Head of caudate nucleus (tissue), 42 donors: ENCODE results near the gene HMG20A.

ENCODE experiments used
- DNase-seq, 42 donors: peaks; one replicate each; pipeline versions ENCODE4 v3.0.0 to v3.0.0-alpha.2; 2020 to 2021; ENCODE audit warnings: mixed read lengths in 7 of 42
- intact Hi-C: fragments of 100-400 bp; cut with DNase I; formaldehyde crosslinking; loops from one replicate; pipeline ENCODE4 v1.15.0; 2022

The HMG20A gene

DNA sequence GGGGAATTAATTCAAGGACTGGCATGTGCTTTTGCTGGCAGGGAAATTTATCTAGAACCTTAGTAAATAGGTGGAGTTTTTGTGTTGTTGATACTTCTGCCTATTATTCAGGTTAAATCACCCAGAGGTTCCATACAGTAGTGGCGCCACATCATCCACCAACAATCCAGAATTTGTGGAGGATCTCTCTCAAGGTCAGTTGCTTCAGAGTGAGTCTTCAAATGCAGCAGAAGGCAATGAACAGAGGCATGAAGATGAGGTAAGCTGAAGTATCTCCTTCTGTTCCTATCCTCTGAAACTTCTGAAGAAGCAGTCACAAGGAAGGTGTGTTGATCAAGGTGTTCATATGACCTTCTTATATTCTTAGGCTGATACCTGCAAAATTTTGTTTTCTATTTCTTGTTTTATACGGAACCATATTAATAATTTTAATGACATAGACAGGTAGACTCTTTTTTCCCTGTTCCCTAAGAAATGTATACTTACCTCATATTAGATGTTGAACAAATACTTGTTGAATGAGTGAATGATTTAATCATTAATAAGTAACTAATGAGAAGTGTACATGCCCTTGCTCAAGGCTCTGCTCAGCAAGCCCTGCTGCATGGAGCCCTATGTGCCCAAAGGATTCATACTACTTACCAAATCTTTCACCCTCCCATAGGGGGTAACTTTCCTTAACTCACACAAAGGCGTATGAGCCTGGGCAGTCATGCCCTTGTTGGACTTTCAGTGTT, 43.6 kb downstream of the HMG20A start:
- DNase-seq: no peak
- intact Hi-C loops: no loop called here

DNA sequence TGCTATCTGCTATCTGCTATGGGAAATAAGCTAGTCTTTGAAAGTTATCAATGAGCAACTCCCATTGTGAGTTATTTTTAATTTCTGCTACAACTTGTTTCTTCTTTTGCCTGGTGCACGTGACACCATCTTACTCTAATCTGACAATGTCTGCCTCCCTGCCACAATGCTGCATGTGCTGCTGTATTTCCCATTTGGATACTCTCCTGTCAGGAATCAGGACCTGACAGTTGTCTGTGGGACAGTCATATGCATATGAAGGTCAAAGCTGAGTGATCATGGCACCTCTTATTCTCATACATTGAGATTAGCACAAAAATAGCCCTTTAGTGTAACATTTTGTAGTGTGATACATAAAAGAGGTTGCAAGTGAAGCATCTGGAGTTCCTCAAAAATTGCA, 45.8 kb downstream of the HMG20A start:
- intact Hi-C loops: no loop called here
- no peak for DNase-seq

DNA sequence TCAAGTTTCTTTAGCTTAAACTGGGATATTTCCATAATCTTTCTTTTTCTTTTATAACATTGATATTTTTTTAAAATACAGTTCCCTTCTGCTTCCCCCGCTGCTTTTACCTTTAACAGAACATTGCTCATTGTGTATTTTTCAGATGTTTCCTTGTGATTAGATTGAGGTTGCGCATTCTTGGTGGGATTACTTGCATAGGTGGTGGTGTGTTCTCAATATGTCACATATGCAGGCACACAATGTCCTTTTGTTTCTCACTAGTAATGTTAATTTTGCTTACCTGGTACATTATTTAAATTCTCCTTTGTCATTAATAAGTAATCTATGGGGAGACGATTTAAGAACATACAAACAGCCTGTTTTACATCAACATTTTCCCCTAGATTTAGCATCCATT, 48.2 kb downstream of the HMG20A start:
- intact Hi-C loops: no loop called here
- no peak for DNase-seq

DNA sequence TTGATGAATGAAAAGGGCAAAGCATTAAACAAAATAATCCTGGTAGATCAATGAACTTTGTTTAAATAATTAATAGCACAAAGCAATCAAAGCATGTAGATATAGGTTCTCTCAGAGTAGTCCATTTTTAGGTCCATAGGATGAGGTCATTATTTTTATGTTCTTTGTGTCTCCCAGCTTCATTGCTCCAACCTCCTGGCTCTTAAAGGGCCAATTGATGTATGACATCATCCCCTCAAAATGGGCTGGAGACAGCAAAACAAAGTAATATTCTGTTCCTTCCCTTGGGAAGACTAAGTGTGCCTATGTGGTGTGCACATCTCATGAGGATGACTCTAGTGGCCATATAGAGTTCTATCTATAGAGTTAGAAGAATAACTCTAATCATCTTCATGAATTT, 49.5 kb downstream of the HMG20A start:
- no peak for DNase-seq
- intact Hi-C loops: no loop called here

DNA sequence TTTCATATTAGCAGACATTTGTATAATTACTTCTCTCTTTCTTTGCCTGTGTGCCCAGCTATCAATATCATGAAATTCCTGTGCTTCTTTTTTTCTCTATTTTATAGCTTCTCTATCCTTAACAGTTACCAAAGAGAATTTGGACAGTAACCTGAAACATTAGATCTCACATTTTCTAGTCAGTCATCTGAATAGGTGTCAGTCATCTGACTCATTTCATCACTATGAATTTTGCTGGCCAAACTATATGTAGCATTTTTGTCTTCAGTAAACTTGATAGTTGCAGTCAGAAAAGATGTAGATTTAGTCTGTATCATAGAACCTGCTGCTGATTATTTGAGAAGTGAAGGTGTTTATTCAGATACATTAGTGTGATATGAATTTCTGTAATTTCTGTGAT, 52.6 kb downstream of the HMG20A start:
- intact Hi-C loops: no loop called here
- no peak for DNase-seq

DNA sequence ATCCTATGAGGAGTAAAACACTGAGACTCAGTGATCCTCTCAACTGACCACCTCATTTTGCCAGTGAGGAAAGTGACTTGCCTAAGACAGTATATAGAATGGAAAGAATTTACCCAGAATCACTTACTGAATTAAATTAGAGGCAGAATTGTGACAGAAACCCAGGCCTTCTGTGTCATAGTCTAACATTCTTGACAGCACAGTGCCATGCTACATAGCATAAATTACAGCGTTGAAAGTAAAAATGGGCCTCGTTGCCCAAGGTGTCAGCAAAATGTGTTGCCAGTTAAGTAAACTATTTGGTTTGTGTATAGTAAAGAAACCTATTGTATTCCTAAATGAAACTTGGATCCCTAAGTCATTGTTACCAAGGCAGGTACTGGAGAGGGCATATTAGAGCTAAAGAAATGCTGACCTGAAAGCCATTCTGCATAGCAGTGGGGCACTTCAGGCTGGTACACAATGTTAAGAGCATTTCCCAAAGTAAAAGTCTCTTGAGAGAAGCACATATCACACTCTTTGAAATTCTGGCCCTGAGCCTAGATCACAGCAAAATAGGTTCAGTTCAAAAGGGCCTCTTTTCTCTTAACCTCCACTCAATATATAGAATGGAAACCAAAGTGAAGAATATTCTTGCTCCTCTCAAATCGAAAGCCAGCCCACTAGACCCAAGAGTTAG, 53.8 kb downstream of the HMG20A start:
- intact Hi-C loops: no loop called here
- DNase-seq: no peak

DNA sequence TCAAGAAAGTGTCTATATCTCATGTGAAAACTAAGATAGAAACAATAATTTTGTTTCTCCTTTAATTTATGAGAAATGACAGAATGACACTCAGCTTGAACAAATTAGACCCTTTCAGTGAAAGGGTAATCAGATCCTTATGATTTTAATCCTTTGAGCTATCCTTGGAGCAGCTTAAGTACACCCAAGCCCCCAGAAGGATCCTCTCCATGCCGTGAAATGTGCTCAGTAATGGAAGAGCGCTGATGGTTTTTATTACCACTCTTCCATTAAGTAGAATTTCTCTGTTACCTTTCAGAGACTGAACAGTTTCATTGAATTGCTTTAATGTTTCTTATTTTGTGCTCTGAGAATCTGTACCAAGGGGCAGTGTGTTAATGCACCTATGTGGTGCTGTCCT, 54.3 kb downstream of the HMG20A start:
- intact Hi-C loops: no loop called here

DNA sequence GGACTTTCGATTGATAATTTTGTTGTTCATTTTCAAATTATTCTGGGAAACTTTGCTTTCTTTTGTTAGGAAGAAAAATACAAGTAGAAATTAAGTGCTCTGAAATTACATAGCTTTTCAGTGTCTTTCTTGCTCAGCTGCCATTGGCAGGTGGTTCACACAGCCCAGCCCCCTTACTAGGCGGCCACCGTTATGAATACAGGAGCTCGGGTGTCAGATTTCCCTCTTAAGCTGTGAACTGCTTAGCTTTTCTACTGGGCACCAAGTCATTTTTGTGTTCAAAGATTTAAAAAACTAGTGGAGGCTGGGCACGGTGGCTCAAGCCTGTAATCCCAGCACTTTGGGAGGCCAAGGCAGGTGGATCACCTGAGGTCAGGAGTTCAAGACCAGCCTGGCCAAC, 55.2 kb downstream of the HMG20A start:
- no peak for DNase-seq
- intact Hi-C loops: no loop called here

More for the DNA sequence above, 54.3 kb downstream of the HMG20A start:
- DNase-seq: no peak

DNA sequence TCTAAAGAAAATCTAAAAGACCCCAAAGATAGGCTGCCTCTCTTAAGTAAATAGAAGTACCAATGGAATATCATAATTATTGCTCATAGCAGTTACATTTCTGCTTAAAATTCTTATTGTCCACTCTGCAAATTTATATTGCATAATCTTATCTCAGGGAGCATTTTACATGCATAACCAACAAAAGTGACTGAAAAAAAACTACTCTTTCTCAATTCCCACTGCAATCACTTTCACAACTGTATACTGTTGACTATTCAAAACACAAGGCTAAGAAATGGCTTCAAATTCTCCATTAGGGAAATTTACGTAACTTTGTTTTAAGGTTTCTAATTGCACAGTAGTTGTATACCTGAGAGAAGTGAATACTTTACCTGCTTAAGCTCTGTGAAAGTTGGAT, 56.3 kb downstream of the HMG20A start:
- intact Hi-C loops: no loop called here
- no peak for DNase-seq

DNA sequence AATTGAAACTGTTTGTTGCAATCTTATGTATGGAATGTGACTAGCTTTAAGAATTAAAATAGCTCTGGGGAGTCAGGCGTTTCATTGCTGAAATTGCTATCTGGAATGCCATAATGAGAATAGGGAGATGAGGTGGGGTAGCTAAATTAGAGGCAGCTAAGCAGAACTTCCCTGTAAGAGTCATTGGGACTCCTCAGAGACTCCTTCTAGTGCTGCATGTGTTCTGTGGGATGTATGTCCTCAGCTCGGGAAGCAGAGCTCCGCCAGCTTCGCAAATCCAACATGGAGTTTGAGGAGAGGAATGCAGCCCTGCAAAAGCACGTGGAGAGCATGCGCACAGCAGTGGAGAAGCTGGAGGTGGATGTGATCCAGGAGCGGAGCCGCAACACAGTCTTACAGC, 57.4 kb downstream of the HMG20A start:
- intact Hi-C loops: no loop called here

DNA sequence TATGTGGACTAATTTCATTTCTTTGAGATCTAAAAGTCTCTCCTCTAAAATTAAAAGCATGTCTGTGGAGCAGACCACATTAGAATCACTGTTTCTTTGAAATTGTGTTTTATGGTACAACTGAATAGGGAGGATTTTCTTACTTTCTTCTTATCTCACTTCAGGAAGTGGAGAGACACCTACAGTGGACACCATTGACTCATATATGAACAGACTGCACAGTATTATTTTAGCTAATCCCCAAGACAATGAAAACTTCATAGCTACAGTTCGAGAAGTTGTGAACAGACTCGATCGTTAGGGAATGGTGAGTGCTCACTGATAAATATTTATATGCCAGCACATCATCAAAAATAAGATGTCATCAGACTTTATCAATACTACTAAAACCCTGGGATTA, 58.3 kb downstream of the HMG20A start:
- intact Hi-C loops: no loop called here
- DNase-seq: no peak

More for the DNA sequence above, 57.4 kb downstream of the HMG20A start:
- no peak for DNase-seq

DNA sequence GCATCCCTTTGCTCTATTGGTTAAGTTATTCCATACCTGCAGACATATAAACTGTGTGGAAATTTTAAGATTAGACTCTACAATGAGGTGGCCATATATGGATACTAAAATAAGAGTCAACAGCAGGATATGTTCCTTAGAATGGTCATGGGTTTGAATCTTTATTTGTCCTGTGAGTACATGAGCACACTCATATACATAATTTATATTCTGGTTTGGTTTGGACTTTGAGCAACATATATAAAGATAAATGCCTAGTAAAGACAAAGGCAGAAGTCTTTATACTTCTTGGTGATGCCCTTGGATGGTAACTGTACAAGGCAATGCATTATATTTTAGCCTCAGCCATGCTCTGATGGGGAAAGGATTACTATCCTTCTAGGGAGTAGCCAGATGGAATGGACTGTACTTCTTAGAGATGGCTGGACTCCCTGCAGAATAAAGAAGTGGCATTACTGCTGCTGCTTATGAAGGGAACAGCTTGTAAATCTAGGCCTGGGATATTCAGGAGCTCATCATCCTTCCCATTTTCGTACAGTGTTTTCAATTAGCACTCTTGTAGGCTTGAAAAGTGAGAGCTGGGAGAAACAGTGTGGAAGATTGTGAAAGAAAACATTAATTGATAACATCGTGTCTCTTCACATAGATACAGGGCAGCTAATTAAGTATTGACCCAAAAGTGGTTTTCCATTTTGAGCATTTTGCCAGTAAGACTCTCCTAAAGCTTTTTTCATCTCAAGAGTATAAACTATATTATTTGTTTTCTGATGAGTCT, 60.4 kb downstream of the HMG20A start:
- intact Hi-C loops: no loop called here
- no peak for DNase-seq

DNA sequence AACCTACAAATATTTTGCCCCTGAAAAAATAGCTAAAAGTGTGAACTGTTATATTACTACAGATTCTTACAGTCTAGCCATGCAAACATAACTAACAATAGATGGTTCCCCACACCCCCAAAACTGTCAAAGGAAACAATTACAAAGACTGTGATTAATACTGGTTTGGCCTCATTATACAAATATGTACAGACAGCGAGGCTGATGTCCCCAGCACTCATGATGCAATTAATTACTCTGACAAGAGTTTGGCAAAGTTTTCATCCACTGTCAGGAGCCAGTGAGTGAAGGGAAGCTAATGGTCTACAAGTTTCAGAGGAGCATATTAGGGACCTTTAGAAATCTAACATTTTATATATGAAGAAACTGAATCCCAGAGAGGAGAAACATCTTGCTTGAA, 61.0 kb downstream of the HMG20A start:
- intact Hi-C loops: no loop called here
- no peak for DNase-seq

DNA sequence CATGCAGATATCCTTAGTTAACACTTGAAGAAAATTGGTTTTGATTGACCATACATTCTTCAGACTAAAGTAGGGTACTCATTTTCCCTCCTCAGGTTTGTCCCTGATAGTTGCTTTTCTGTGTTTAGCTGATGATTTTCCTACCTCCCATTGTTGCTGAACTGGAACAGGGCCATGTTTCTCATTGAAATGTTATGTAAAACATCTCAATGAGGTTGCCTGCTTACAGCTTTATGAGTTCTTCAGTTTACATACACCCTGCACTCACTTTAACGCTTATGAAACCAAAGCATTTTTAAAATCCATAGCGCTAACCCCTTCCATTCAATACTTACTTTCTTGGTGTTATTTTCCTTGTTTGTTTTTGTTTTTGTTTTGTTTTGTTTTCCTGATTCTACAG, 61.9 kb downstream of the HMG20A start:
- intact Hi-C loops: no loop called here
- DNase-seq: no peak

DNA sequence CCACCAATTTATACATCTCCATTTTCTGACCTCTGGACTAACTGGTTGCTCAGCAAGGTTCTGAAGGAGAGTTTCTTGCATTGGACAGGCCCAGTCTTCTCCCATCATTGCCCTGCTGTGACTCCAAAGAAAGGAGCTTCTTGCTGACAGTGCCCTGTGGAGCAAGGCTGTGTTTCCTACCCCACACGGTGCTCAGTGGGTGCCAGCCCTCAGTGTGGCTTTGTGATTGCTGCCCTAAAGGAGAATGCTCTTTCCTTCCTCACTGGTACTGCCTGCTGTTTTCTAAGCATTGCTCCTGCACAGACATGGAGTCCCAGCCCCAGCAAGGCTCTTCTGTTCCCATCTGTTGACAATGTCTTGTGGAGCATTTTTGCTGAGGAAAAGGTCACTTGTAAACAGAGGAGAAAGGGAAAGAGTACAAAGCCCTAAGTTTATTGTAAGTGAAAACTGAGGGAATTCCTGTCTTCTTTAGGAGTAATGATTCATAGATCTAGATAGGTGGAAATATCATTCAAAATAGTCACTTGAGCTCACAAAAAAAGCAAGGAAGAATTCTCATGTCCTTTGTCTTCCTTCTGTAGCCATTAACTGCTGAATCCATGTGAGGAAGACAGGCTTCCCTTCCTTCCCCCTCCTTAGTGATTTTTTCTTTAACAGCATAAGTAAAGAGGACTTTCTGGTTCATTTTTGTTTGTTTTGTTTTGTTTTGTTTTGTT, 62.9 kb downstream of the HMG20A start:
- intact Hi-C loops: no loop called here
- no peak for DNase-seq

DNA sequence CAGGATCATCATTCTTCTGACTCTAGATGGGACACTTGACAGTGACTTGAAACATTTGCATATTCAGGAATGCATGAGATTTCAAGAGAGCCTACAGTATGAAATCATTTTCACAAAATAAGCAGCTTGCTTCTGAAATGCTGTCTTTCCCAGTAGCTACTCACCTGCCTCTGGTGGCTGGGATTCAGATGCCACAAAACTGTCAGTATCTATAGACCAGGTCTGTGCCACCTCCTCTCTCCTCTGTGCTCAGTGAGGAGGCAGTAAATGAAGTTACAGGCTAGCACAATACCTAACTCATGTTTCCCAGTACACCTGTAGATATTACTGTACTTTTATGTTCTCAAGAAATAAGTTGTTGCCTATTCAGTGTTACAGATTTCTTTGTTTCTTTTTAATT, 64.3 kb downstream of the HMG20A start:
- intact Hi-C loops: no loop called here

DNA sequence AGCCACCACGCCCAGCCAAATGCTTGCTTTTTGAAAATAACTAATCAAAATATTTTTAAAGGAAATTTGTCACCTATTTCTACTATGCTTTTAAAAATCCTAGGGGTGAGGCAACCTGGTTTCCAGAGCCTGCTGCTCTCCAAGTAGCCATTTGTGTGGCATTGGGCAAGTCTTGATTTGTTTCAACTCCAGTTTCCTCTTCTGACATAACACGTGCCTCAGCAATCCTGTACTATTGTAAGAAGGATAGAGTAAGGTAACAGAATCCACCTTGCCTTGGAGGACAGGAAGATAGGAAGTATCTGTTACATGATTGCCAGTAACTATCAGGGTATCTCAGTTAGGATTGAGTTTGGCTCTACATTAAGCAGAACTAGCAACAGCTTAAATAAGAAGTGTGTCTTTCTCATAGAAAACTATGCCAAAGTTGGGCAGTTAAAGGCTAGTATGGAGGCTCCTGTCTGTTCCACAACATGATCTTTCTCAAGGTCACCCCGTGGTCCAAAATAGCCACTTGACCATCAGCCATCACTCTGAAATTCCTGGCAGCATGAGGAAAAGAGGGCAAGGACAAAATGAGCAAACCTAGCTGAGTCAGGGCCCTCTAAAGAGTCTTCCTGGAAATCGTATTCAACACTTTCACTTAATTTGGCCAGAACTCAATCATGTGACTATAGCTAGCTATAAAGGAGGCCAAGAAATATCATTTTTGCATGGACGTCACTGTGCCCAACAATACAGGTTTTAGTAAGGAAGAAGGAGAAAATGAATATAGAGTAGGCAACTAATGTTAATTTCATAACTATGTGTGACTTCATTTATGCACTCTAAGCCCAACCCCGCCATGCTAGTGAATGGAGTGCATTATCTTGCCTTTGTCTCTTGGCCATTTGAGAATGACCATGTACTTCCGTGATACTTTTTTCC, 66.1 kb downstream of the HMG20A start:
- intact Hi-C loops: no loop called here
- peak in 1 of 42 donors; percentile 57 for DNase-seq

More for the DNA sequence above, 64.3 kb downstream of the HMG20A start:
- peak in 2 of 42 donors; percentile 50 to 63 for DNase-seq

DNA sequence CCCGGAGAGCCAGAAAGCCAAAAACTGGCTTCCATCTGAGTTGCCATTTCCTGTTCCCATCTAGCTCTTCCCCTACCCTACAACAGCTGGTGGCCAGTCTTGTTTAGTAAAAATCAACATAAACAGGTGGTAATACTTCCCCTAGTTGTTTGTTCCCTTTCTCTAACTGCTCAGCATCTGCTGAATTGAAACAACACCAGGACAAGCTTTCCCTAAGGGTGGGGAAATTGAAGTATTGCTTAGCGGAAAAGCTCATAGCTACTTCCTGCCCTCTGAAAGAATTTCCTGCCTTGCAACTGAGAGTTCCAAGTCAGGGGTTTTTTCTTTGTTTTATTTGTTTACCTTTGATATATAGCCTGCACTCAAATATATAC, 66.8 kb downstream of the HMG20A start:
- intact Hi-C loops: no loop called here
- no peak for DNase-seq

DNA sequence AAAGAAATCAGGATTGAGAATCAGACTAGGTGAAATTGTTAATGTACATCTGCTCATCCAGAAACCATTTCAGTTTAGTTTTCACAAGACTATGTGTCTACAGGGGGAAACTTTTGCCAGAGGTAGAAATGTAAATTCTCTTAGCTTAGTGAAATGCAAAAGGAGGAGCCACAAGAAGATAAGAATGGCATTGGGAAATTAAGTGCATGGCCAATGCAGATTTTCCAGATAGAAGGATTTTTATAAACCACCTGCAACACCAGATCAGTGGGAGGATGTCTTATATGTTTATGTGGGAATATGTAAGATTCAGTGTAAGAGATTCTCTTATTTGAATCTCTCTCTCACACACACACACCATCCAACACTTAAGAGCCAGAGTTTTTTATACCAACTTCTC, 67.2 kb downstream of the HMG20A start:
- intact Hi-C loops: no loop called here
- DNase-seq: no peak
